ENCODE measurements around the gene STK17A.

Gene STK17A

DNA sequence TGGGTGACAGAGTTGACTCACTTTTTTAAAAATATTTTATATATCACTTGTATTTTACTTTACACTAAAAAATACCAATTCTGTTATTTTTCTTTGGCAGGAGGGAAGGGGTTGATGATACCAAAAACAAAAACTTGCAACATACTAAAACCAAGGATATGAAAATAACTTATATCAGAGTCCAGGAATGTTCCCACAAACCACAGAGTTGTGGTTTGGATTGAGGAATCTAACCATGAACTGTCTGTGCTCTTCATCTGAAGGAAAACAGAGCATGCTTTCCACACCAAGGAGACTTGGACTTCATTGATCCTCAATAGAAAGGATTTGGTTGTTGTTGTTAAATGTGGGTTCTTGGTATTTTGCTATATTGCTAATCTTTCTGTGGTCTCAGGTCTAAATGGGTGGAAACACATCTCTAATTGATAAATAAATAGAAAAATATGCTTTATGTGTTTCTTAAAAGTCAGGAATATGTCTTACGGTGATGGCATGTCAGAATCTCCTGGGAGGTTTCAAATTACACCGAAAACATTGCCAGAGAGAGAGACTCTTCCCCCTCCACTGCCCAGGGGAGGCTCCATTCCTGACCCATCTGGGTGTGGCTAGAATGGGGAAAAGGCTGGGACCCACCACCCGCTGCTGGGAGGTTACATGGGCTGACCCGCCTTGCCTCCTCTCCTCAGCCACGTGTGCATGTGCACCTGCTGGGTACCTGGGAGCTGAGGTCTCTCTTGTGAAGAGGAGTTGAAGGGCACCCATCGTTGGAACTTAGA is 46.9 kb upstream of the STK17A start:
- Histone ChIP-seq H3K14ac (ENCODE audit: low read length) (no peak overlapping the region), H3K36me3 (replicated peaks in 1 of 2; ENCODE audit: control insufficient read depth in 2 of 2, insufficient read depth in 2 of 2, low read length in 2 of 2) (no peaks in the 10 kb centered on the region), H3K9ac (ENCODE audit: low read depth, low read length, poor library complexity) (no peak overlapping the region), H3K4me3 (ENCODE audit: low read length in 2 of 2) (no peak overlapping the region), H3K27me3 (ENCODE audit: control insufficient read depth in 3 of 3, insufficient read depth in 3 of 3, low read depth in 1 of 3, low read length in 3 of 3) (no peaks in the 10 kb centered on the region), H3K4ac (ENCODE audit: low read length) (no peak overlapping the region), H3K4me2 (ENCODE audit: insufficient read depth, low read length, poor library complexity, severe bottlenecking) (no peak overlapping the region), H2AK5ac (ENCODE audit: low read depth, low read length) (no peak overlapping the region), H4K91ac (ENCODE audit: low read depth, low read length, poor library complexity) (no peak overlapping the region), H3K27ac (replicated peaks; ENCODE audit: low read length) (no peak overlapping the region), H4K8ac (ENCODE audit: low read depth, low read length) (no peak overlapping the region), H3K18ac (ENCODE audit: low read length) (no peak overlapping the region), H2BK12ac (ENCODE audit: low read length) (no peak overlapping the region), H2AFZ (ENCODE audit: low read length) (no peak overlapping the region), H2BK15ac (ENCODE audit: low read length) (no peak overlapping the region), H3K79me1 (ENCODE audit: low read depth, low read length) (no peaks in the 10 kb centered on the region), H3K9me3 (replicated peaks in 1 of 2; ENCODE audit: control insufficient read depth in 2 of 2, insufficient read depth in 1 of 2, low read depth in 1 of 2, low read length in 2 of 2) (no peaks in the 10 kb centered on the region), H2BK5ac (ENCODE audit: low read length) (no peak overlapping the region), H3K4me1 (ENCODE audit: control insufficient read depth in 2 of 2, insufficient read depth in 1 of 2, low read depth in 1 of 2, low read length in 2 of 2) (peaks cover 0 to 2% of the 10 kb centered on the region in 2 donors), H3K23ac (ENCODE audit: low read depth, low read length, poor library complexity) (no peak overlapping the region), H2BK120ac (ENCODE audit: low read depth, low read length) (no peak overlapping the region)
- DNase-seq (ENCODE audit: low spot score), result no peak
- WGBS, 2 donors (ENCODE audit: extremely low coverage in 2 of 2, insufficient read length in 2 of 2, insufficient replicate concordance in 1 of 2), result no CpG with 5 or more reads among the region's 6 CpGs

- peaks cover 0 to 2% of the 10 kb centered on the region in 2 donors for H3K4me1 ChIP-seq (ENCODE audit: control insufficient read depth in 2 of 2, insufficient read depth in 1 of 2, low read depth in 1 of 2, low read length in 2 of 2)
- H3K27ac ChIP-seq (replicated peaks; ENCODE audit: low read length), result no peak overlapping the region
- H3K4me2 ChIP-seq (ENCODE audit: insufficient read depth, low read length, poor library complexity, severe bottlenecking), result no peak overlapping the region
- H3K4ac ChIP-seq (ENCODE audit: low read length), result no peak overlapping the region
- no peaks in the 10 kb centered on the region for H3K9me3 ChIP-seq (replicated peaks in 1 of 2; ENCODE audit: control insufficient read depth in 2 of 2, insufficient read depth in 1 of 2, low read depth in 1 of 2, low read length in 2 of 2)
- H4K8ac ChIP-seq (ENCODE audit: low read depth, low read length), result no peak overlapping the region
- no peaks in the 10 kb centered on the region for H3K79me1 ChIP-seq (ENCODE audit: low read depth, low read length)
- no peak overlapping the region for H4K91ac ChIP-seq (ENCODE audit: low read depth, low read length, poor library complexity)
- no peak for DNase-seq (ENCODE audit: low spot score)
- no peak overlapping the region for H2BK12ac ChIP-seq (ENCODE audit: low read length)
- H3K18ac ChIP-seq (ENCODE audit: low read length), result peak overlapping the region; percentile 50
- no peak overlapping the region for H3K14ac ChIP-seq (ENCODE audit: low read length)
- no peak overlapping the region for H2BK120ac ChIP-seq (ENCODE audit: low read depth, low read length)
- WGBS, 2 donors (ENCODE audit: extremely low coverage in 2 of 2, insufficient read length in 2 of 2, insufficient replicate concordance in 1 of 2), result no CpG with 5 or more reads among the region's 15 CpGs
- H3K36me3 ChIP-seq (replicated peaks in 1 of 2; ENCODE audit: control insufficient read depth in 2 of 2, insufficient read depth in 2 of 2, low read length in 2 of 2), result no peaks in the 10 kb centered on the region
- H3K23ac ChIP-seq (ENCODE audit: low read depth, low read length, poor library complexity), result no peak overlapping the region
- H2BK5ac ChIP-seq (ENCODE audit: low read length), result no peak overlapping the region
- no peaks in the 10 kb centered on the region for H3K27me3 ChIP-seq (ENCODE audit: control insufficient read depth in 3 of 3, insufficient read depth in 3 of 3, low read depth in 1 of 3, low read length in 3 of 3)
- no peak overlapping the region for H3K4me3 ChIP-seq (ENCODE audit: low read length in 2 of 2)
- peak overlapping the region; percentile 2 for H2BK15ac ChIP-seq (ENCODE audit: low read length)
- H3K9ac ChIP-seq (ENCODE audit: low read depth, low read length, poor library complexity), result no peak overlapping the region
- H2AFZ ChIP-seq (ENCODE audit: low read length), result peak overlapping the region; percentile 71
- no peak overlapping the region for H2AK5ac ChIP-seq (ENCODE audit: low read depth, low read length)
Observed at GRCh38 chr7:43536773-43537172, 46.1 kb upstream of the STK17A start.

DNA sequence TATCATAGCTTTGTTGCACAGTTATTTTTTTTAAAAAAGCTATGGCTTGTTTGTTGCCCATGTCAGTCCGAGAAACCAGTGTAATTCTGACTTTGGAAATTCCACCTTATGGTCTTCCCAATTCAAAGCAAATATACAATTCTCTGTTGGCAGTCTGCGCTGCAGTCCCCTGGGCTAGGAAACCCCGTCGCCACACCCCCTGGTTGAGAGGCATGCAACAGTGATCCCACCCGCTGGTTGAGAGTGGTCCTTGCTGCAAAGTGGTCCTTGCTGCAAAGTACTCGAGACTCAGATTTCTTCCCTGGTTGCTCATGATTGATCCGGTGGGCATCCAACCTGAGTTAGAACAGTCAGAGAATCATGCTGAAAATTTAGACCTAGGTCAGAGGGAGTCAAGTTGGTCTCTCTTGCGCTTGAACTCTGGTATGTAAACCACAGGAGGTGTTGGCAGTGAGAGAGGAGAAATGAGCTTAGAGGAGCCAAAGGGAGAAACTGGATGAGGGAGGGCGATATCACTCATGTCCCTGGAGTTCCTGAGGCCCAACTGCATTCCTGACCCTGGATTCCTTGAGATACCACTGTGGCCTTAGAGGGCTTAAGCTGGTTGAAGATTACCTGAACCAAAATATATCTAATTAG is 45.0 kb upstream of the STK17A start:
- H3K18ac ChIP-seq (ENCODE audit: low read length), result no peak overlapping the region
- peaks cover 0 to 2% of the 10 kb centered on the region in 2 donors for H3K4me1 ChIP-seq (ENCODE audit: control insufficient read depth in 2 of 2, insufficient read depth in 1 of 2, low read depth in 1 of 2, low read length in 2 of 2)
- no peak overlapping the region for H2BK12ac ChIP-seq (ENCODE audit: low read length)
- H3K79me1 ChIP-seq (ENCODE audit: low read depth, low read length), result no peaks in the 10 kb centered on the region
- H2BK15ac ChIP-seq (ENCODE audit: low read length), result no peak overlapping the region
- H3K14ac ChIP-seq (ENCODE audit: low read length), result no peak overlapping the region
- H3K36me3 ChIP-seq (replicated peaks in 1 of 2; ENCODE audit: control insufficient read depth in 2 of 2, insufficient read depth in 2 of 2, low read length in 2 of 2), result no peaks in the 10 kb centered on the region
- DNase-seq (ENCODE audit: low spot score), result no peak
- H4K91ac ChIP-seq (ENCODE audit: low read depth, low read length, poor library complexity), result no peak overlapping the region
- H3K23ac ChIP-seq (ENCODE audit: low read depth, low read length, poor library complexity), result no peak overlapping the region
- H2BK5ac ChIP-seq (ENCODE audit: low read length), result no peak overlapping the region
- no peak overlapping the region for H3K4ac ChIP-seq (ENCODE audit: low read length)
- no peak overlapping the region for H2AK5ac ChIP-seq (ENCODE audit: low read depth, low read length)
- WGBS, 2 donors (ENCODE audit: extremely low coverage in 2 of 2, insufficient read length in 2 of 2, insufficient replicate concordance in 1 of 2), result no CpG with 5 or more reads among the region's 9 CpGs
- H3K9me3 ChIP-seq (replicated peaks in 1 of 2; ENCODE audit: control insufficient read depth in 2 of 2, insufficient read depth in 1 of 2, low read depth in 1 of 2, low read length in 2 of 2), result no peaks in the 10 kb centered on the region
- no peak overlapping the region for H3K27ac ChIP-seq (replicated peaks; ENCODE audit: low read length)
- no peak overlapping the region for H3K9ac ChIP-seq (ENCODE audit: low read depth, low read length, poor library complexity)
- H3K4me2 ChIP-seq (ENCODE audit: insufficient read depth, low read length, poor library complexity, severe bottlenecking), result no peak overlapping the region
- no peak overlapping the region for H2AFZ ChIP-seq (ENCODE audit: low read length)
- no peaks in the 10 kb centered on the region for H3K27me3 ChIP-seq (ENCODE audit: control insufficient read depth in 3 of 3, insufficient read depth in 3 of 3, low read depth in 1 of 3, low read length in 3 of 3)
- H4K8ac ChIP-seq (ENCODE audit: low read depth, low read length), result no peak overlapping the region
- no peak overlapping the region for H3K4me3 ChIP-seq (ENCODE audit: low read length in 2 of 2)
- H2BK120ac ChIP-seq (ENCODE audit: low read depth, low read length), result no peak overlapping the region

DNA sequence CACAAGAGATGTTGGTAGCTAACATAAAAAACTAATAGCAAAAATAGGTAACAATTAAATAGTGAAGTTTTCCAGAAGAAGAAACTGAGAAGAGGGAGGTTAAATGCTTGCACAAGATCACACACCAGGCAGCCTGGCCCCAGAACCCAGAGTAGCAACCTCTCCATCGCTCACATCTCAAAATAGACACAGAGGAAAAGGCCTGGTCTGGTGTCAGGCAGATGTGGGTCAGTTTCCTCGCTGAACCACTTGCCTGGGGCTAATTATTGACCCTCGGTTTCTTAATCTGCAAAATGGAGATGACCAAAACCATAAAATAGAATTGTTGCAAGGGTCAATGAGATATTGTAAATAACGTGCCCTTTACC is 44.5 kb upstream of the STK17A start:
- no peak overlapping the region for H3K23ac ChIP-seq (ENCODE audit: low read depth, low read length, poor library complexity)
- H3K9me3 ChIP-seq (replicated peaks in 1 of 2; ENCODE audit: control insufficient read depth in 2 of 2, insufficient read depth in 1 of 2, low read depth in 1 of 2, low read length in 2 of 2), result no peaks in the 10 kb centered on the region
- H2AFZ ChIP-seq (ENCODE audit: low read length), result no peak overlapping the region
- no peaks in the 10 kb centered on the region for H3K79me1 ChIP-seq (ENCODE audit: low read depth, low read length)
- H3K4me1 ChIP-seq (ENCODE audit: control insufficient read depth in 2 of 2, insufficient read depth in 1 of 2, low read depth in 1 of 2, low read length in 2 of 2), result peaks cover 0 to 2% of the 10 kb centered on the region in 2 donors
- no peak overlapping the region for H3K18ac ChIP-seq (ENCODE audit: low read length)
- H2BK15ac ChIP-seq (ENCODE audit: low read length), result no peak overlapping the region
- no peak for DNase-seq (ENCODE audit: low spot score)
- no peak overlapping the region for H3K4me2 ChIP-seq (ENCODE audit: insufficient read depth, low read length, poor library complexity, severe bottlenecking)
- no peak overlapping the region for H3K27ac ChIP-seq (replicated peaks; ENCODE audit: low read length)
- H3K4me3 ChIP-seq (ENCODE audit: low read length in 2 of 2), result no peak overlapping the region
- H4K91ac ChIP-seq (ENCODE audit: low read depth, low read length, poor library complexity), result no peak overlapping the region
- WGBS, 2 donors (ENCODE audit: extremely low coverage in 2 of 2, insufficient read length in 2 of 2, insufficient replicate concordance in 1 of 2), result no CpG with 5 or more reads among the region's 4 CpGs
- no peaks in the 10 kb centered on the region for H3K36me3 ChIP-seq (replicated peaks in 1 of 2; ENCODE audit: control insufficient read depth in 2 of 2, insufficient read depth in 2 of 2, low read length in 2 of 2)
- H3K9ac ChIP-seq (ENCODE audit: low read depth, low read length, poor library complexity), result no peak overlapping the region
- no peak overlapping the region for H3K4ac ChIP-seq (ENCODE audit: low read length)
- no peak overlapping the region for H2BK5ac ChIP-seq (ENCODE audit: low read length)
- H2BK120ac ChIP-seq (ENCODE audit: low read depth, low read length), result no peak overlapping the region
- no peak overlapping the region for H3K14ac ChIP-seq (ENCODE audit: low read length)
- H2AK5ac ChIP-seq (ENCODE audit: low read depth, low read length), result no peak overlapping the region
- H3K27me3 ChIP-seq (ENCODE audit: control insufficient read depth in 3 of 3, insufficient read depth in 3 of 3, low read depth in 1 of 3, low read length in 3 of 3), result no peaks in the 10 kb centered on the region
- H4K8ac ChIP-seq (ENCODE audit: low read depth, low read length), result no peak overlapping the region
- H2BK12ac ChIP-seq (ENCODE audit: low read length), result no peak overlapping the region
